Measurements from ENCODE around the gene SLC30A9. TPM values are rescaled to one million over a fixed set of nuclear protein-coding genes. Genes with fewer than 3 reads are reported as not detected.

Gene SLC30A9
- total and polyA plus RNA-seq, 10 of the 15 experiments (the other 5 are each of a cell fraction or from before 2014, with no cell fraction given): 12.1 to 75.9 (median 46.6) TPM

DNA sequence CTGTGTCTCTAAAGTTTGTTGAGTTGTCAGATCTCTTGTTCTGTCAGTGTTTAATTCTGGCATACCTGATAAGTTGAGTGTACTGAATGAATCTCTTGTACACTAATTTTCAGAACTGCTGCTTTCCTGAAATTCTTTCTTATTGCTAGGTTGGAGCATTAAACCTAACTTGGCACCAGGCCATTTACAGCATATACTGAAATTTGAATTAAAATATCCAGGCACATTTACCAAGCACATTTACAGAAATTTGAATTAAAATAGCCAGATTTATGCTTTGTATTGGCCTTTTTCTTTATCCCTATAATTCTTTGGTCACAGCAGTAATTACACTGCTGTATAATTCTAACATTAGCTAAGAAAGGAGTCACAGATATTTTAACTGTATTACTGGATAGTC lies 46.2 kb upstream of the SLC30A9 start:
- H3K4me2 ChIP-seq (ENCODE audit: control insufficient read depth, insufficient read depth): no peak overlapping the region
- BruUV-seq (replicated peaks): no TSS peak
- H3K27me3 ChIP-seq (replicated peaks in 1 of 2; ENCODE audit: control insufficient read depth in 2 of 2, insufficient read depth in 2 of 2, low read length in 1 of 2): no peaks in the 10 kb centered on the region
- no peak overlapping the region for H2AFZ ChIP-seq (ENCODE audit: control insufficient read depth, low read depth, low read length)
- POLR2A ChIA-PET: no interaction called here
- CTCF ChIA-PET: interaction anchor here (0.9 to 1.5 kb wide), 2 partner anchors 12 to 46 kb away, joined by 3 read pairs; partner anchors contain the start of gene SLC30A9
- intact Hi-C loops (cut with micrococcal nuclease; ENCODE audit: unreplicated experiment): no loop called here
- no peaks in the 10 kb centered on the region for H3K9me3 ChIP-seq (replicated peaks; ENCODE audit: control insufficient read depth, insufficient read depth, low read length)
- FAIRE-seq (no peak), DNase-seq (ENCODE audit: low read depth, low spot score) (no peak), ATAC-seq (no peak)
- no peaks in the 10 kb centered on the region for H3K4me1 ChIP-seq (ENCODE audit: control insufficient read depth, insufficient read depth, low read length)
- peaks cover 6% of the 10 kb centered on the region for H3K79me2 ChIP-seq (ENCODE audit: control insufficient read depth, insufficient read depth, low read length)
- in situ Hi-C loops (cut with MboI): no loop called here
- SMC1A ChIA-PET (ENCODE audit: uncharacterized antibody, unreplicated experiment): interaction anchor here (1.6 kb wide), 1 partner anchor 9 kb away, joined by 5 read pairs; the partner anchor contains the start of gene TMEM33
- peaks cover 0 to 23% of the 10 kb centered on the region in 2 experiments; a peak in 3 of 4 replicates for H3K36me3 ChIP-seq (ENCODE audit: control insufficient read depth in 2 of 2, insufficient read depth in 2 of 2, low read length in 1 of 2)
- no peaks in the 10 kb centered on the region for H4K20me1 ChIP-seq (ENCODE audit: control insufficient read depth, insufficient read depth)
- no peak overlapping the region for H3K9ac ChIP-seq (ENCODE audit: control insufficient read depth, insufficient read depth, low read length)
- TF ChIP-seq KAT2A (conservative IDR thresholded peaks at IDR 0.05; ENCODE audit: control insufficient read depth, low read depth, low read length) (no peak), IKZF1 (conservative IDR thresholded peaks at IDR 0.05) (no peak), RFX5 (IDR thresholded peaks at IDR 0.05; ENCODE audit: low read depth, low read length) (no peak), SP1 (IDR thresholded peaks at IDR 0.05; ENCODE audit: low read depth, low read length) (no peak), JUND (IDR thresholded peaks at IDR 0.05; ENCODE audit: low read depth, low read length) (no peak), POLR2AphosphoS2 (IDR thresholded peaks at IDR 0.05; ENCODE audit: low read depth, low read length) (no peak), TARDBP (IDR thresholded peaks at IDR 0.05; ENCODE audit: borderline replicate concordance) (no peak), SRF (IDR thresholded peaks at IDR 0.05; ENCODE audit: low read depth in 2 of 2, low read length in 2 of 2) (no peak), SMAD5 (IDR thresholded peaks at IDR 0.05; ENCODE audit: low read depth) (no peak), SREBF1 (IDR thresholded peaks at IDR 0.05; ENCODE audit: low read length) (no peak), DPF2 (IDR thresholded peaks at IDR 0.05) (no peak), NR2C1 (IDR thresholded peaks at IDR 0.05) (no peak)
- TF ChIP-seq, protein P1, sequence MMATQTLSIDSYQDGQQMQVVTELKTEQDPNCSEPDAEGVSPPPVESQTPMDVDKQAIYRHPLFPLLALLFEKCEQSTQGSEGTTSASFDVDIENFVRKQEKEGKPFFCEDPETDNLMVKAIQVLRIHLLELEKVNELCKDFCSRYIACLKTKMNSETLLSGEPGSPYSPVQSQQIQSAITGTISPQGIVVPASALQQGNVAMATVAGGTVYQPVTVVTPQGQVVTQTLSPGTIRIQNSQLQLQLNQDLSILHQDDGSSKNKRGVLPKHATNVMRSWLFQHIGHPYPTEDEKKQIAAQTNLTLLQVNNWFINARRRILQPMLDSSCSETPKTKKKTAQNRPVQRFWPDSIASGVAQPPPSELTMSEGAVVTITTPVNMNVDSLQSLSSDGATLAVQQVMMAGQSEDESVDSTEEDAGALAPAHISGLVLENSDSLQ (IDR thresholded peaks at IDR 0.05): no peak
- TF ChIP-seq, protein P2, sequence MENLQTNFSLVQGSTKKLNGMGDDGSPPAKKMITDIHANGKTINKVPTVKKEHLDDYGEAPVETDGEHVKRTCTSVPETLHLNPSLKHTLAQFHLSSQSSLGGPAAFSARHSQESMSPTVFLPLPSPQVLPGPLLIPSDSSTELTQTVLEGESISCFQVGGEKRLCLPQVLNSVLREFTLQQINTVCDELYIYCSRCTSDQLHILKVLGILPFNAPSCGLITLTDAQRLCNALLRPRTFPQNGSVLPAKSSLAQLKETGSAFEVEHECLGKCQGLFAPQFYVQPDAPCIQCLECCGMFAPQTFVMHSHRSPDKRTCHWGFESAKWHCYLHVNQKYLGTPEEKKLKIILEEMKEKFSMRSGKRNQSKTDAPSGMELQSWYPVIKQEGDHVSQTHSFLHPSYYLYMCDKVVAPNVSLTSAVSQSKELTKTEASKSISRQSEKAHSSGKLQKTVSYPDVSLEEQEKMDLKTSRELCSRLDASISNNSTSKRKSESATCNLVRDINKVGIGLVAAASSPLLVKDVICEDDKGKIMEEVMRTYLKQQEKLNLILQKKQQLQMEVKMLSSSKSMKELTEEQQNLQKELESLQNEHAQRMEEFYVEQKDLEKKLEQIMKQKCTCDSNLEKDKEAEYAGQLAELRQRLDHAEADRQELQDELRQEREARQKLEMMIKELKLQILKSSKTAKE (IDR thresholded peaks at IDR 0.05; ENCODE audit: low read depth, poor library complexity, severe bottlenecking): no peak
- TF ChIP-seq, protein P3, sequence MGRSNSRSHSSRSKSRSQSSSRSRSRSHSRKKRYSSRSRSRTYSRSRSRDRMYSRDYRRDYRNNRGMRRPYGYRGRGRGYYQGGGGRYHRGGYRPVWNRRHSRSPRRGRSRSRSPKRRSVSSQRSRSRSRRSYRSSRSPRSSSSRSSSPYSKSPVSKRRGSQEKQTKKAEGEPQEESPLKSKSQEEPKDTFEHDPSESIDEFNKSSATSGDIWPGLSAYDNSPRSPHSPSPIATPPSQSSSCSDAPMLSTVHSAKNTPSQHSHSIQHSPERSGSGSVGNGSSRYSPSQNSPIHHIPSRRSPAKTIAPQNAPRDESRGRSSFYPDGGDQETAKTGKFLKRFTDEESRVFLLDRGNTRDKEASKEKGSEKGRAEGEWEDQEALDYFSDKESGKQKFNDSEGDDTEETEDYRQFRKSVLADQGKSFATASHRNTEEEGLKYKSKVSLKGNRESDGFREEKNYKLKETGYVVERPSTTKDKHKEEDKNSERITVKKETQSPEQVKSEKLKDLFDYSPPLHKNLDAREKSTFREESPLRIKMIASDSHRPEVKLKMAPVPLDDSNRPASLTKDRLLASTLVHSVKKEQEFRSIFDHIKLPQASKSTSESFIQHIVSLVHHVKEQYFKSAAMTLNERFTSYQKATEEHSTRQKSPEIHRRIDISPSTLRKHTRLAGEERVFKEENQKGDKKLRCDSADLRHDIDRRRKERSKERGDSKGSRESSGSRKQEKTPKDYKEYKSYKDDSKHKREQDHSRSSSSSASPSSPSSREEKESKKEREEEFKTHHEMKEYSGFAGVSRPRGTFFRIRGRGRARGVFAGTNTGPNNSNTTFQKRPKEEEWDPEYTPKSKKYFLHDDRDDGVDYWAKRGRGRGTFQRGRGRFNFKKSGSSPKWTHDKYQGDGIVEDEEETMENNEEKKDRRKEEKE (IDR thresholded peaks at IDR 0.05): no peak
- H3K4me3 ChIP-seq: no peak overlapping the region
- RAD21 ChIA-PET (ENCODE audit: unreplicated experiment): no interaction called here
- no peak overlapping the region for H3K27ac ChIP-seq (ENCODE audit: control insufficient read depth, insufficient read depth)
